Naive thymus-derived CD4-positive, alpha-beta T cell (primary cell): ENCODE data around the gene ABCC8. TPM values are rescaled to one million over a fixed set of nuclear protein-coding genes. Genes with fewer than 3 reads are reported as not detected.
A peak's percentile ranks its signal among the peaks of the same experiment; 100 is the strongest.

Source experiments
- ATAC-seq: fragments of 150-1000 bp; cut with Tn5 transposase; 2 replicates; pipeline ENCODE4 v1.10.0; 2021; ENCODE audit warnings: mild to moderate bottlenecking, moderate library complexity
- CTCF ChIA-PET: fragments of 350-600 bp; sonication (Branson Sonifier 250); formaldehyde crosslinking; loops from one replicate; lab custom pipeline; 2021; ENCODE audit warnings: antibody characterized with exemption; lab: Charles Lee
- POLR2A ChIA-PET: fragments of 350-600 bp; sonication (Branson Sonifier 250); formaldehyde crosslinking; loops from one replicate; lab custom pipeline; 2021; ENCODE audit warnings: antibody characterized with exemption, inconsistent platforms; lab: Charles Lee
- DNase-seq, 9 donors: peaks; one replicate each; pipeline versions ENCODE4 v3.0.0 to v3.0.0-alpha.2; 2020 to 2022; ENCODE audit warnings: mixed read lengths in 1 of 9
- H3K27ac ChIP-seq: one replicate; pipeline ENCODE4 v1.7.0; 2013; ENCODE audit warnings: mild to moderate bottlenecking, low read depth, low read length, moderate library complexity
- H3K27me3 ChIP-seq, 2 donors: one replicate each; pipeline ENCODE4 v1.7.0; 2013; ENCODE audit warnings: low read length in 2 of 2, mild to moderate bottlenecking in 2 of 2, moderate library complexity in 2 of 2; ENCODE audit not compliant: control insufficient read depth in 2 of 2, insufficient read depth in 2 of 2
- H3K36me3 ChIP-seq, 3 experiments: 1 replicate in 2 of 3; 2 replicates in 1 of 3; pipeline ENCODE4 v1.7.0; 2013; ENCODE audit warnings: low read length in 3 of 3, mild to moderate bottlenecking in 3 of 3, moderate library complexity in 1 of 3; ENCODE audit not compliant: insufficient read depth in 3 of 3, control insufficient read depth in 2 of 3
- H3K4me1 ChIP-seq, 2 donors: one replicate each; pipeline ENCODE4 v1.7.0; 2013; ENCODE audit warnings: low read length in 2 of 2, mild to moderate bottlenecking in 2 of 2, moderate library complexity in 1 of 2; ENCODE audit not compliant: control insufficient read depth in 2 of 2, insufficient read depth in 2 of 2
- H3K4me3 ChIP-seq: 2 replicates; pipeline ENCODE4 v1.7.0; 2013; ENCODE audit warnings: mild to moderate bottlenecking, low read length
- H3K9me3 ChIP-seq, 3 experiments: 1 replicate in 2 of 3; 2 replicates in 1 of 3; pipeline ENCODE4 v1.7.0; 2013; ENCODE audit warnings: low read length in 3 of 3; ENCODE audit not compliant: control insufficient read depth in 2 of 3
- H3K27ac Mint-ChIP-seq, 9 donors: one replicate each; pipeline ENCODE4 v1.8.0; 2020 to 2022; ENCODE audit warnings: mixed read lengths in 9 of 9, mild to moderate bottlenecking in 8 of 9, moderate library complexity in 5 of 9, inconsistent platforms in 2 of 9
- H3K27me3 Mint-ChIP-seq, 5 donors: one replicate each; pipeline ENCODE4 v1.8.0; 2021 to 2022; ENCODE audit warnings: mixed read lengths in 5 of 5, mild to moderate bottlenecking in 1 of 5
- H3K36me3 Mint-ChIP-seq, 5 donors: one replicate each; pipeline ENCODE4 v1.8.0; 2020 to 2022; ENCODE audit warnings: mixed read lengths in 5 of 5, mild to moderate bottlenecking in 3 of 5, inconsistent platforms in 1 of 5
- H3K4me1 Mint-ChIP-seq, 7 donors: one replicate each; pipeline ENCODE4 v1.8.0; 2020 to 2022; ENCODE audit warnings: mixed read lengths in 7 of 7, mild to moderate bottlenecking in 3 of 7, inconsistent platforms in 1 of 7
- H3K4me3 Mint-ChIP-seq, 10 donors: one replicate each; pipeline ENCODE4 v1.8.0; 2020 to 2022; ENCODE audit warnings: mild to moderate bottlenecking in 10 of 10, mixed read lengths in 10 of 10, moderate library complexity in 6 of 10, inconsistent platforms in 2 of 10
- H3K9me3 Mint-ChIP-seq, 11 donors: one replicate each; pipeline ENCODE4 v1.8.0; 2020 to 2022; ENCODE audit warnings: mixed read lengths in 11 of 11, mild to moderate bottlenecking in 4 of 11, inconsistent platforms in 1 of 11, moderate library complexity in 1 of 11
- intact Hi-C, 2 donors: fragments of 100-400 bp; cut with micrococcal nuclease; formaldehyde crosslinking; loops; one replicate each; pipeline ENCODE4 v1.15.1; 2023
- polyA plus RNA-seq, 2 donors: library from polyadenylated mRNA; unstranded; fragments of 300-500 nt; fragmentation: Illumina TruSeq; gene quantifications; one replicate each; pipeline ENCODE4 v1.2.3, GENCODE V29; 2021
- total RNA-seq, 6 experiments: library from RNA in 5 of 6; stranded (reverse) in 5 of 6; gene quantifications; 1 replicate in 5 of 6; 2 replicates in 1 of 6; pipeline ENCODE4 v1.2.3 and lab custom pipeline; 2021 to 2026

The ABCC8 gene
- total and polyA plus RNA-seq, 7 experiments from 2014 or later: 0.36 TPM; not detected in 6

DNA sequence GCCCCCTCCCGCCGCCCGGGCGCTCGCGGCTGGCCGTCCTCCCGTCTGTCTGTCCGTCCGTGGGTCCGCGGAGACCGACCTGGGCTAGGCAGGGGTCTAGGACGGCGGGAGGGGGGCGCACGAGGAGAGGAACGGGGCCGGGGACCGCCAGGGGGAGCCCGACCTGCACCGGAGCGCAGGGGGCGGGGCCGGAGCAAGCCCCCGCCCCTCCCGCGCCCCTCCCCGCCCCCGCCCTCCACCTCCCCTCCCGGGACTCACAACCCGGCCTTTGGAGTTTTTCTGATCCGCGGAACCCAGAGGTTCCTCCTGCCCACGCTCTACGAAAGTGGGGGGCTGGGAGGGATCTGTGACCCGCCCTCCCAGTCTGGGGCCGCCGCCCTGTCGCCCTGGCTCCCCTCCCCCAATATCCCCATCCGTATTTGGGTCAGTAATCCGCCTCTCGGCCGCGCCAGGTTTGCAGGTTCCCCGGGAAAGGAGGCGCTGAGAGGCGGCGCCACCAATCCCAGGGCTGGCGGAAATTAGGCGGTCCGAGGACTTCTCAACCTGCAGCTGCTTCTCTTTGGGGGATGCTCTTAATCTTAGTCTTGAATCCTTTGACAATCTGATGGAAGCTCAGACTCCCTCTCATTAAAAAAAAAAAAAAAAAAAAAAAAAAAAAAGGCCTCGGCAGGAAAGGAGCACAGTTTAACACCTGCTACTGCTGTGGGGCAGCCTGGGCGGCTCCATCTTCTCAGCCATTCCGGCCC lies 87.3 kb downstream of the ABCC8 start:
- ChIA-PET POLR2A (interaction anchor here (0.8 kb wide), 1 partner anchor 29 kb away, joined by 3 read pairs; no protein-coding TSS in a partner anchor), CTCF (interaction anchor here (0.7 to 0.9 kb wide), 2 partner anchors 11 to 158 kb away, joined by 3 to 4 read pairs; partner anchors contain the start of gene OTOG)
- peak; percentile 57 to 87 (median 80) for DNase-seq
- H3K9me3 Mint-ChIP-seq: no peaks in the 10 kb centered on the region
- peak overlapping the region in 7 of 9 donors; percentile 12 to 84 (median 55) for H3K27ac Mint-ChIP-seq
- Histone ChIP-seq H3K9me3 (no peaks in the 10 kb centered on the region), H3K27me3 (no peaks in the 10 kb centered on the region), H3K36me3 (no peaks in the 10 kb centered on the region), H3K27ac (peak overlapping the region; percentile 66), H3K4me3 (peak overlapping the region; percentile 62), H3K4me1 (peaks cover 0 to 4% of the 10 kb centered on the region in 2 donors)
- peak overlapping the region; percentile 77 to 90 (median 83) for H3K4me3 Mint-ChIP-seq
- H3K27me3 Mint-ChIP-seq: peaks cover 0 to 16% (median 0%) of the 10 kb centered on the region in 5 donors
- ATAC-seq: peak; percentile 96
- intact Hi-C loops: loop anchor here (1.0 to 10.0 kb wide), 9 partner anchors 35 to 585 kb away; partner anchors contain the start of genes NUCB2 (in 1 of the 2) and RPS13 (in 1 of the 2)
- H3K36me3 Mint-ChIP-seq: no peaks in the 10 kb centered on the region
- peaks cover 0 to 9% (median 5%) of the 10 kb centered on the region in 7 donors for H3K4me1 Mint-ChIP-seq

DNA sequence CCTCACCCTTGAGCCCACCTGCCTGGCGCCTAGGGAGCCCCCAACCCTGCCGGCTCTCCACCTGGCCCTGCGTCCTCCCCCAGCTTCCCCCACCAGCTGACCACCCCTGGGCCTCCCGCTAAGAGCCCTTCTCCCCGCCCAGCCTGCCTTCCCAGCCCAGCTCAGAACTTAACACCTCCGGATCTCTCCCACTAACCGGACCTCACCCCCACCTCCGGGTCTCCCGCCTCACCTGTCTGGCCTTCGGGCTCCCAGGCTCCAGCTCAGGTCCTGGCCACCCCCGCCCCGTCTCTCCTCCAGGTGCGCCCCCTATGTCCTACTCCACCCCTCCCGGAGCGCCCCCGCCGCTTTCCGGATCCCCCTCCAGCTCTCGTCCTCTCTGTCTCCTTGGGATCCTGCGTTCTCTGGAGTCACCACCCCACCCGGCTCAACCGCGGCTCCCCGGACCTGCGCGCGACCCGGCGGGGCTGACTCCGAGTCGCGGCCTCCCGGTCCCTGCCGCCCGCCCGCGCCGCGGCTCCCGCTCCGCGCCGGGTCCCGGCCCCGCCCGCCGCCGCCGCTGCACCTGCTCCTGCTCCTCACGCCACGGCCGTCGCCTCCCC lies 87.9 kb downstream of the ABCC8 start, which contains the start of gene KCNJ11:
Gene KCNJ11 (minus strand): TSS at position 51 of the 602 bp plus-strand sequence. CDS start 568 bp downstream, outside the sequence.
- H3K4me3 Mint-ChIP-seq: peak within 1 kb of the TSS; percentile 77 to 90 (median 83)
- peak within 1 kb of the TSS in 8 of 9 donors; percentile 22 to 84 (median 53) for H3K27ac Mint-ChIP-seq
- peaks cover 0 to 9% (median 5%) of the 10 kb centered on the region in 7 donors for H3K4me1 Mint-ChIP-seq
- H3K9me3 Mint-ChIP-seq: no peaks in the 10 kb centered on the region
- peak within 1 kb of the TSS; percentile 66 for H3K27ac ChIP-seq
- DNase-seq: no peak
- H3K9me3 ChIP-seq: no peaks in the 10 kb centered on the region
- intact Hi-C loops: loop anchor here (1.0 to 10.0 kb wide), 9 partner anchors 34 to 586 kb away; partner anchors contain the start of genes NUCB2 (in 1 of the 2) and RPS13 (in 1 of the 2)
- CTCF ChIA-PET: interaction anchor here (0.7 to 0.9 kb wide), 2 partner anchors 8 to 119 kb away, joined by 3 read pairs; no protein-coding TSS in a partner anchor
- H3K36me3 ChIP-seq: no peaks in the 10 kb centered on the region
- H3K4me3 ChIP-seq: peak within 1 kb of the TSS; percentile 62
- ATAC-seq: peak; percentile 62
- peaks cover 0 to 16% (median 0%) of the 10 kb centered on the region in 5 donors for H3K27me3 Mint-ChIP-seq
- no peaks in the 10 kb centered on the region for H3K36me3 Mint-ChIP-seq
- no peaks in the 10 kb centered on the region for H3K27me3 ChIP-seq
- H3K4me1 ChIP-seq: peaks cover 0 to 4% of the 10 kb centered on the region in 2 donors
- POLR2A ChIA-PET: no interaction called here

DNA sequence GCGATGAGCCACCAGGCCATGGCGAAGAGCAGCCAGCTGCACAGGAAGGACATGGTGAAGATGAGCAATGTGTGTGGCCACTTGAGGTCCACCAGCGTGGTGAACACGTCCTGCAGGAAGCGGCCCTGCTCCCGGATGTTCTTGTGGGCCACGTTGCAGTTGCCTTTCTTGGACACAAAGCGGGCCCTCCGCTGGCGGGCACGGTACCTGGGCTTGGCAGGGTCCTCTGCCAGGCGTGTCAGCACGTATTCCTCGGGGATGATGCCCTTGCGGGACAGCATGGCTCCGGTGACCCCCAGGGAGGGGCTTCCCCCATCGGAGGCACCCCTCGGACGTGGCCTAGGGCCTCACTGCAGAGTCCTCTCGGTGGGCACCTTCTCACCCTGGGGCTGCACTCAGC lies 88.8 kb downstream of the ABCC8 start:
- H3K27me3 ChIP-seq: no peaks in the 10 kb centered on the region
- peaks cover 0 to 16% (median 0%) of the 10 kb centered on the region in 5 donors for H3K27me3 Mint-ChIP-seq
- H3K36me3 Mint-ChIP-seq: no peaks in the 10 kb centered on the region
- H3K36me3 ChIP-seq: no peaks in the 10 kb centered on the region
- H3K4me3 ChIP-seq: no peak overlapping the region
- H3K9me3 ChIP-seq: no peaks in the 10 kb centered on the region
- no peaks in the 10 kb centered on the region for H3K9me3 Mint-ChIP-seq
- no peak overlapping the region for H3K27ac ChIP-seq
- H3K4me1 Mint-ChIP-seq: peaks cover 0 to 9% (median 5%) of the 10 kb centered on the region in 7 donors
- POLR2A ChIA-PET: no interaction called here
- ATAC-seq: no peak
- DNase-seq: peak in 1 of 9 donors; percentile 7
- CTCF ChIA-PET: no interaction called here
- peaks cover 0 to 4% of the 10 kb centered on the region in 2 donors for H3K4me1 ChIP-seq
- H3K27ac Mint-ChIP-seq: peak overlapping the region in 2 of 9 donors; percentile 29 to 54
- intact Hi-C loops: loop anchor here in 1 of 2 donors (10.0 kb wide), 3 partner anchors 337 to 587 kb away; no protein-coding TSS in a partner anchor
- H3K4me3 Mint-ChIP-seq: peak overlapping the region in 9 of 10 donors; percentile 17 to 88 (median 75)

DNA sequence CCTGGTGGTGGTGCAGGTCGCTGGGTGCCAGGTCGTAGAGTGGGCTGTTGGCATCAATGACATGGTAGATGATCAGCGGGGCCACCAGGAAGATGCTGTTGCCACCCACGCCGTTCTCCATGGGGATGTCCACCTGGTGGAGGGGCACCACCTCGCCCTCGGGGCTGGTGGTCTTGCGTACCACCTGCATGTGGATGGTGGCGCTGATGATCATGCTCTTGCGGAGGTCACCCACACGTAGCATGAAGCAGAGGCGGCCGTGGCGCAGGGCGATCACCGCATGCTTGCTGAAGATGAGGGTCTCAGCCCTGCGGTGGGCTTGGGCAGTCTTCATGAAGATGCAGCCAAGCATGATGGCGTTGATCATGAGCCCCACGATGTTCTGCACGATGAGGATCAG lies 89.4 kb downstream of the ABCC8 start:
- no peaks in the 10 kb centered on the region for H3K9me3 Mint-ChIP-seq
- CTCF ChIA-PET: interaction anchor here (1.2 kb wide), 2 partner anchors 117 to 157 kb away, joined by 3 to 4 read pairs; no protein-coding TSS in a partner anchor
- DNase-seq: no peak
- POLR2A ChIA-PET: no interaction called here
- peak overlapping the region in 9 of 10 donors; percentile 13 to 88 (median 73) for H3K4me3 Mint-ChIP-seq
- no peaks in the 10 kb centered on the region for H3K36me3 Mint-ChIP-seq
- peaks cover 0 to 9% (median 5%) of the 10 kb centered on the region in 7 donors for H3K4me1 Mint-ChIP-seq
- peak overlapping the region in 3 of 9 donors; percentile 29 to 54 (median 48) for H3K27ac Mint-ChIP-seq
- H3K36me3 ChIP-seq: no peaks in the 10 kb centered on the region
- H3K27me3 Mint-ChIP-seq: peaks cover 0 to 16% (median 0%) of the 10 kb centered on the region in 5 donors
- no peaks in the 10 kb centered on the region for H3K9me3 ChIP-seq
- peaks cover 0 to 4% of the 10 kb centered on the region in 2 donors for H3K4me1 ChIP-seq
- ATAC-seq: no peak
- intact Hi-C loops: loop anchor here in 1 of 2 donors (10.0 kb wide), 3 partner anchors 338 to 588 kb away; no protein-coding TSS in a partner anchor
- H3K27me3 ChIP-seq: no peaks in the 10 kb centered on the region
- no peak overlapping the region for H3K27ac ChIP-seq
- H3K4me3 ChIP-seq: no peak overlapping the region

DNA sequence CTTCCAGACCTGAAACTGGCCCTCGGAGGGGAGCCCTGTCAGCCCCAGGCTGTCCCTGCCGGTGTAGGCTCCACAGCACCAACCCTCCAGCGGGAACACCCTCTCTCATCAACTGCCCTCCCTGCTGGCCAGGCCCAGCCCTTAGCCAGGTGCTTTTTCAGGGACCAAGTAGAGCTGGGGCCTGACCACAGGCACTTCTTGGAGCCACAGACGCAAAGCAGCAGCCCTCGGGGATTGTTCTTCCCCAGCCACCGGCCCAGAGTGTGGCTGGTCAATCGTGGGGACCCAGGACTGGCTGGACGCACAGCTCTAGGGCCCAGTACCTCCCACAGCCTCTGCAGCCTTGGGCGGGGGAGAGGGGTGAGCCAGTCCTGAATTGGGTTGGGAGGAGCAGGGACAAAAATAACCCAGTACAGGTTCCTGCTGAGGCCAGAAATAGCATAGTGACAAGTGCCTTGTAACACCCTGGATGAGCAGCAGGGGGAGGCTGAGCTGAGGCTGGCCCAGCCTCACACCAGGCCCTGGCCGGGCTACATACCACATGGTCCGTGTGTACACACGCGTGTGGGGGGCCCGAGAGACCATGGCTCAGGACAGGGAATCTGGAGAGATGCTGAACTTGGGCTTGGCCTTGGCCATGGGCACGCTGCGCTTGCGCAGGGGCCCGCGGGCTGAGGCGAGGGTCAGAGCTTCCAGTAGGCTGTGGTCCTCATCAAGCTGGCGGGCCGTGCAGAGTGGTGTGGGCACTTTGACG lies 90.1 kb downstream of the ABCC8 start:
- intact Hi-C loops: loop anchor here in 1 of 2 donors (10.0 kb wide), 3 partner anchors 338 to 588 kb away; no protein-coding TSS in a partner anchor
- ATAC-seq (peak; percentile 30), DNase-seq (peak in 5 of 9 donors; percentile 10 to 52 (median 29))
- Mint-ChIP-seq H3K36me3 (no peaks in the 10 kb centered on the region), H3K9me3 (no peaks in the 10 kb centered on the region), H3K27ac (no peak overlapping the region), H3K4me1 (peaks cover 0 to 9% (median 5%) of the 10 kb centered on the region in 7 donors), H3K27me3 (peaks cover 0 to 15% (median 0%) of the 10 kb centered on the region in 5 donors), H3K4me3 (peak overlapping the region in 4 of 10 donors; percentile 30 to 83 (median 56))
- Histone ChIP-seq H3K27ac (no peak overlapping the region), H3K27me3 (no peaks in the 10 kb centered on the region), H3K4me1 (peaks cover 0 to 4% of the 10 kb centered on the region in 2 donors), H3K4me3 (no peak overlapping the region), H3K9me3 (no peaks in the 10 kb centered on the region), H3K36me3 (no peaks in the 10 kb centered on the region)
- ChIA-PET POLR2A (no interaction called here), CTCF (interaction anchor here (0.7 to 1.2 kb wide), 4 partner anchors 118 to 156 kb away, joined by 3 to 5 read pairs (median 4); no protein-coding TSS in a partner anchor)
